A549 treated with CORT108297 at 1 μM for 4 hours (cell line): ENCODE data around the gene LRRC49. TPM values are rescaled to one million over a fixed set of nuclear protein-coding genes. Genes with fewer than 3 reads are reported as not detected.

Experiments used
- total RNA-seq: library from RNA; stranded (reverse); fragments of 200-300 nt; extraction: Qiagen RNA extraction; gene quantifications from 5 replicates; pipeline ENCODE4 v1.2.3, GENCODE V29; 2022

The LRRC49 gene
- total RNA-seq, result 4.4 to 7.2 TPM (median 4.9 TPM) in 5 replicates

GRCh38 chr15:70892002-70892911 lies at the start of gene LRRC49, which contains the start of gene THAP10:
TSS of gene LRRC49 (plus strand) at chr15:70892826. CDS start at chr15:70892895, 69 bp downstream.
TSS of gene THAP10 (minus strand) at chr15:70892433. CDS start at chr15:70892272, 161 bp downstream.

GRCh38 chr15:70853973-70854665 lies 38.5 kb upstream of the LRRC49 start, which contains the start of gene LARP6:
TSS of gene LARP6 (minus strand) at chr15:70854157. CDS start at chr15:70854088, 69 bp downstream.

Other genes with a start within 250 kb of the LRRC49 start
- gene UACA, start 129.3 kb upstream of the LRRC49 start, total RNA-seq, result 41.1 to 56.5 TPM (median 50.0 TPM) in 5 replicates
- gene LARP6, start 38.7 kb upstream of the LRRC49 start, total RNA-seq, result 54.5 to 81.7 TPM (median 80.0 TPM) in 5 replicates
- 5.0 to 6.4 TPM (median 5.7 TPM) in 5 replicates for gene THAP10, start 393 bp upstream of the LRRC49 start, total RNA-seq
- gene THSD4, start 222.6 kb downstream of the LRRC49 start, total RNA-seq, result 19.4 to 27.7 TPM (median 23.0 TPM) in 5 replicates